Placental epithelial cell (primary cell): ENCODE data around the gene LYPD4. TPM values are rescaled to one million over a fixed set of nuclear protein-coding genes. Genes with fewer than 3 reads are reported as not detected.

ENCODE experiments used
- small RNA-seq: library from RNA; depleted of rRNA; stranded (forward); fragments of <200 nt; gene quantifications from one replicate; pipeline ENCODE3, GENCODE V24; 2012
- total RNA-seq: library from RNA; depleted of rRNA; stranded (reverse); fragments of >200 nt; gene quantifications from 2 replicates; pipeline ENCODE4 v1.2.3, GENCODE V29; 2012

LYPD4 gene
- not detected in 2 replicates for total RNA-seq

DNA sequence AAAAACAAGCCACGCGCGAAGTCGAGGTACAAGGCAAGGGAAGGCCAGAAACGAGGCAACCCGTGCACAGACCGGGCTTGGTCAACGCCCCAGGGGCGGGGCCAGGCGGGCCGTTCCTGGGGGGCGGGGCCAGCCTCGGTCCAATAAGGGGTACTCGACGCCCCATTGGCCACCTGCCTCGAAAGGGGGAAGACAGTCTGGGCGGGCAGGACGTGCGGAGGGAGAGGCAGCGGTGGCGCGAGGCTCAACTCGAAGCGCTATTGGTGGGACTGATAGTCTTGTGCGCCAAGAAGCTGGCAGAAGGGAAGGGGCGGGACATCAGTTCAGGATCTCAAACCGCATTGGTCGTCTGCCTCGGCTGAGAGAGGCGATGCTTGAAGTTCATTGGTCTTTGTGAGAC is at the start of gene LYPD4:
TSS of gene LYPD4 (minus strand) at position 83 of the 400 bp plus-strand sequence. CDS start 5,398 bp downstream, outside the sequence.

DNA sequence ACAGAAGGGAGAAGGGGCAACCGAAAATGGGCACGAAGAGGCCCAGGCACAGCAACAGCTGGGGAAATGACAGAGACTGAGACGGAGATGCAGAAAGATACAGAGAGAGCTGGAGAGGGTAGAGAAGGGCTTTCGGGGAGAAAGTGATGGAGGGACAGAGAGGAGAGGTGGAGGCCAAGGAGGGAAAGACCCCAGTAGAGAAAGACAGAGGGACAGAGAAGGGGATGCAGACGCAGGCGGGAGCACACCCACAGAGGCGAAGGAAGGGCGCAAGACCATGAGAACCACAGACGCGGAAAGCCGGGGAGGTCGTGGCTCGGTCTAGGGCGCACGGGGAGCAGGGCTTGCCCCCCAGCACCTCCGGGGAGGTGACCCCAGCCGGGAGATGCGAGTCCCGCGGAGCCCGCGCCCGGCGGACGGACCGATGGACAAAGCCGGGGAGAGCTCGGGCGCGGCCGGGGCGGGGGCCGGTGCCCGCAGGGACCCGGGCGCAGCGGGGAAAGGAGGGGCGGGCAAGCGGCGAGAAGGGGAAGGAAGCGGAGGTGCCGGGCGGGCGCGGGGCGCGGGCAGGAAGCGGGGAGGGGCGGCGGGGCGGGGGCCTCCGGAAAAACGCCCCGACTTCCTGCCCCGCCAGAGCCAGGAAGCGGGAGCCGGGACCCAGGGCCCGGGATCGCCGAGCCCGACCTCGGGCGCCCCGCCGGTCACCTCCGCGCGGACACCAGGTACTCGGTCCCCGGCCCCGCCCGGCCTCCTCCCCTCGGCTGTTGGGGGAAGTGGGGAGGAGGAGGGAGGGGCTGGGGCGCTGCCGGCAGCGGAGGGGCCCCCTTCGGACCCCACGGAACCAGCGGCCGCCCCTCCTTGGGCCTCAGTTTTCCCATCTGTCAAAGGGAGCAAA is 38.3 kb upstream of the LYPD4 start, which contains the start of gene ARHGEF1:
TSS of gene ARHGEF1 (plus strand) at position 617 of the 895 bp plus-strand sequence. CDS start 4,899 bp downstream, outside the sequence.

DNA sequence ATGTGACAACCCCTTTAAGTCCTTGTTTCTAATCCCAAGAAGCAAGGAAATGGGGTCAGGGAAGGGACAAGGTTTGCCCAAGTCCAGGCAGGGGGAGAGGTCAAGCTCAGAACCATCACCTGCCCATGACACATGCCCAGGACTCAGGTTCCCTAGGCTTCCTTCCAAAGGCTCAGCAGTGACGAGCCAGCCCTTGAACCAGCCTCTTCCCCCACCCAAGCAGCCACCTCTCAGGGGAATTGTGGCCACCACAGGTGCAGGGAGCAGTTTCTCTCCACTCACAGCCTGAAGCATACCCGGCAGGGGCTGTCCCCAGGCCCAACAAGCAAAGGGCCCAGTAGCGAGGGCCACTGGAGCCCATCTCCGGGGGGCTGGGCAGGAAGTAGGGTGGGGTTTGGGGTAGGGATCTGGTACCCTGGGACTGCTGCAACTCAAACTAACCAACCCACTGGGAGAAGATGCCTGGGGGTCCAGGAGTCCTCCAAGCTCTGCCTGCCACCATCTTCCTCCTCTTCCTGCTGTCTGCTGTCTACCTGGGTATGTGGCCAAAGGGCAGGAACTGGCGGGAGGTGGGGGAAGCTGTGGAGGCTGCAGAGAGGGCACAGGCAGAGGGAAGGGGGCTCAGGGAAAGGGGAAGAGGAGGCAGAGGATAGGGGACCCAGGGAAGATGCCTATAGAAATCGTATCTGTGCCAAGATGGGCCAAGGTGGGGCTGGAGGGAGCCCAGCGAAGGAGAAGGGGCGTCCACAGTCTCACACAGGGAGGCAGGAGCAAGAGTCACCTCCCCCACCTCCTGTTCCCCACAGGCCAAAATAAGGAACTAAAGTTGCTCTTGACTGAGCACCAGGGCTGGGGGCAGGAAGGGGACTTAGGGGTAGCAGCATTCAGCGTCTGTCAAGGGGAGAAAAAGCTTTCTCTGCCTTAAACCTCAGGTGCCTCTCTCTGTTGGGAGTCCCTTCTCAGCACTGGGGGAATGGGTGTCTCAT is 32.7 kb upstream of the LYPD4 start, which contains the start of gene CD79A:
TSS of gene CD79A (plus strand) at position 433 of the 986 bp plus-strand sequence. CDS start at position 459, 26 bp downstream.

GRCh38 chr19:41859618-41860418 is 15.3 kb upstream of the LYPD4 start, which contains the start of gene RPS19:
RPS19 (plus strand) TSS chr19:41860255; CDS start chr19:41860775, 520 bp downstream.

GRCh38 chr19:41845001-41845050 is 343 bp upstream of the LYPD4 start, which contains the start of gene DMRTC2:
DMRTC2 (plus strand) TSS chr19:41845042; CDS start chr19:41847429, 2,387 bp downstream.

DNA sequence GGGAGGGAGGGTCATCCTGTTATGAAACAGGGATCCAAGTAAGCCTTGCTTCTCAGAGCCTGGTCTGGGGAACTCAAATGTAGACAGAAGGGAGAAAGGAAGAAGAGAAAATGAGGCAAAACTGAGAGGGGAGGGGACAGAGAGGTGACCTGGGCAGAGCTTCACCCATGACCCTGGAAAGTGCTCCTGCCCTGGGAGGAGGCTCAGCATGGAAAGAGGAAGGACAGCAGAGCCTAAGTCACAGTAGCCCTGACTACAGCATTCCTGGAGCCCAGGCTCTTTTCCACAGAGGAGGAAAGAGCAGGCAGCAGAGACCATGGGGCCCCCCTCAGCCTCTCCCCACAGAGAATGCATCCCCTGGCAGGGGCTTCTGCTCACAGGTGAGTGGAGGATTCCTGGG is 48.1 kb downstream of the LYPD4 start, which contains the start of gene CEACAM3:
TSS of gene CEACAM3 (plus strand) at position 226 of the 400 bp plus-strand sequence. CDS start at position 317, 91 bp downstream.

Small RNA genes lying within 50 kb of the gene (small RNA-seq; reads per million reads assigned to genes)
- not detected for gene MIR6797

Other genes with a start within 250 kb of the LYPD4 start
- gene CEACAM4, start 217.6 kb downstream of the LYPD4 start, total RNA-seq: not detected in 2 replicates
- gene CEACAM7, start 156.4 kb downstream of the LYPD4 start, total RNA-seq: not detected in 2 replicates
- not detected in 2 replicates for gene CEACAM5, start 136.1 kb downstream of the LYPD4 start, total RNA-seq
- gene CEACAM6, start 89.2 kb downstream of the LYPD4 start, total RNA-seq: not detected in 2 replicates
- not detected in 2 replicates for gene CEACAM3, start 48.1 kb downstream of the LYPD4 start, total RNA-seq
- not detected in 2 replicates for gene DMRTC2, start 359 bp upstream of the LYPD4 start, total RNA-seq
- gene RPS19, start 15.6 kb upstream of the LYPD4 start, total RNA-seq: 1,032 and 1,457 TPM in 2 replicates
- gene CD79A, start 32.6 kb upstream of the LYPD4 start, total RNA-seq: 0.87 TPM in 1 of 2 replicates, not detected in the other
- gene ARHGEF1, start 38.5 kb upstream of the LYPD4 start, total RNA-seq: 46.7 and 53.2 TPM in 2 replicates
- gene ERFL, start 83.8 kb upstream of the LYPD4 start, total RNA-seq: 0.11 TPM in 1 of 2 replicates, not detected in the other
- gene RABAC1, start 114.6 kb upstream of the LYPD4 start, total RNA-seq: 223 and 238 TPM in 2 replicates
- gene ATP1A3, start 149.5 kb upstream of the LYPD4 start, total RNA-seq: 0.11 TPM in 1 of 2 replicates, not detected in the other
- 0.11 TPM in 1 of 2 replicates, not detected in the other for gene GRIK5, start 225.5 kb upstream of the LYPD4 start, total RNA-seq
- gene ZNF574, start 231.5 kb upstream of the LYPD4 start, total RNA-seq: 19.2 and 28.1 TPM in 2 replicates